Left lung (tissue), 10 donors: ENCODE results near the gene ROPN1B. TPM values are rescaled to one million over a fixed set of nuclear protein-coding genes. Genes with fewer than 3 reads are reported as not detected.
"Not testable (repeated sequence)": the region's sequence is repeated elsewhere in the genome, so short reads cannot be mapped to it uniquely, and the experiment has no call there.

Experiments
- ATAC-seq: fragments of 200-7000 bp; cut with Tn5 transposase; one replicate; pipeline ENCODE4 v1.9.1; 2020; ENCODE audit warnings: moderate library complexity
- DNase-seq, 4 donors: peaks; one replicate each; pipeline ENCODE4 v3.0.0-alpha.2; 2013 to 2020
- H3K27ac ChIP-seq, 2 donors: fragments of 200-600 bp; sonication (generic) in 1 of 2; one replicate each; pipeline versions ENCODE4 v1.5.0 to v1.8.0; 2020 to 2021
- H3K27me3 ChIP-seq, 2 donors: fragments of 200-600 bp; sonication (generic) in 1 of 2; one replicate each; pipeline versions ENCODE4 v1.5.0 to v1.8.0; 2020 to 2021
- H3K36me3 ChIP-seq, 2 donors: fragments of 200-600 bp; sonication (generic) in 1 of 2; one replicate each; pipeline versions ENCODE4 v1.5.0 to v1.8.0; 2020 to 2021
- H3K4me1 ChIP-seq, 2 donors: fragments of 200-600 bp; one replicate each; pipeline ENCODE4 v1.8.0; 2021
- H3K4me3 ChIP-seq, 2 donors: fragments of 200-600 bp; sonication (generic) in 1 of 2; one replicate each; pipeline versions ENCODE4 v1.5.0 to v1.8.0; 2020 to 2021; ENCODE audit warnings: mild to moderate bottlenecking in 1 of 2
- H3K9me3 ChIP-seq, 2 donors: fragments of 200-600 bp; sonication (generic) in 1 of 2; one replicate each; pipeline versions ENCODE4 v1.5.0 to v1.8.0; 2020 to 2021
- intact Hi-C, 2 donors: fragments of 100-400 bp; cut with DNase I; formaldehyde crosslinking; loops; one replicate each; pipeline versions ENCODE4 v1.11.2 to v1.14.2; 2022
- polyA plus RNA-seq, 6 donors: library from polyadenylated mRNA; unstranded; fragments of 120-200 nt; gene quantifications; one replicate each; pipeline ENCODE4 v1.2.1, GENCODE V29; 2013; ENCODE audit not compliant: insufficient read length in 6 of 6
- total RNA-seq, 2 donors: library from RNA; stranded (reverse); fragmentation: NEBNext Ultra II Directional; extraction: Animal tissue kit (Norgen Biotek cat#: 25700); gene quantifications; one replicate each; pipeline ENCODE4 v1.2.1, GENCODE V29; 2021
- TF ChIP-seq, protein P1 (sequence below), 2 donors: fragments of 200-600 bp; sonication (generic) in 1 of 2; IDR thresholded peaks; one replicate each; pipeline versions ENCODE4 v1.5.0 to v1.8.0; 2021; ENCODE audit warnings: antibody characterized with exemption in 2 of 2
- donor health status: DM: no; HTN: yes; CAD: no.
- donor health status: DM: no; HTN: no; CAD: no.

Gene ROPN1B
- total and polyA plus RNA-seq, 8 donors: 0.29 to 1.9 (median 0.94) TPM

DNA sequence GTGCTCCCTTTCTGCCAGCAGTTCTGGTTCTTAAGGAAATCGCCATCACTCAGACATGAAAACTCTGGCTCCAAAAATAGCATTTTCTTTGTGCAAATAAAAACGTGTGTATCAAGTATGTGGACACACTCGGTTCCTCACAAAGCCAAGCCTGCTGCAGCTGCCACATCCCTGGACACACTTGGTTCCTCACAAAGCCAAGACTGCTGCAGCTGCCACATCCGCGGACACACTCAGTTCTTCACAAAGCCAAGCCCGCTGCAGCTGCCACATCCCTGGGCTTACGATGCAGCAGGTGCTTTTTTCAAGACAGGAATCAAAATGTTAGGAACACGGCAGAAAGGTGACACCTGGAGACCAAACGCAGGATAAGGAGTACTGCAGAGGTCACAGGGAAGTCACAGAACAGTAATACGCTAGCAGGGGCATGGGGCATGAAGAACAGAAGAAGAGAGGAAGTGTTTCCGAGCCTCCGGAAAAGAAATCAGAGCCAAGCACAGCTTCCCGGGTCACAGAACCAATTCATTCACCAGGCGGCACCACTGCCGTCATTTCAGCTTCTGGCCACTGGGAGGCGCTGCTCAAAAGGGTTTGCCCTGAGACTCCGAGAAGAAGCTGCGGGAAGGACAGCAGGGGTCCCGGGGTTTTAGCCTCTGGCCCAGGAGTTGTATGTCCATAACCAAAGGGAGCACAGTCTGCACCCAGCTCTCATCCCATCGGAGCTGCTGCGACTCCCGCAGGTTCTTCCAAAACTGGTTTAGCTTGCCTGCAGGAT, 40.0 kb upstream of the ROPN1B start:
- H3K4me3 ChIP-seq, H3K9me3 ChIP-seq, H3K36me3 ChIP-seq, intact Hi-C loops, H3K4me1 ChIP-seq, H3K27ac ChIP-seq, H3K27me3 ChIP-seq, ATAC-seq: not testable (repeated sequence)
- TF ChIP-seq, protein P1, sequence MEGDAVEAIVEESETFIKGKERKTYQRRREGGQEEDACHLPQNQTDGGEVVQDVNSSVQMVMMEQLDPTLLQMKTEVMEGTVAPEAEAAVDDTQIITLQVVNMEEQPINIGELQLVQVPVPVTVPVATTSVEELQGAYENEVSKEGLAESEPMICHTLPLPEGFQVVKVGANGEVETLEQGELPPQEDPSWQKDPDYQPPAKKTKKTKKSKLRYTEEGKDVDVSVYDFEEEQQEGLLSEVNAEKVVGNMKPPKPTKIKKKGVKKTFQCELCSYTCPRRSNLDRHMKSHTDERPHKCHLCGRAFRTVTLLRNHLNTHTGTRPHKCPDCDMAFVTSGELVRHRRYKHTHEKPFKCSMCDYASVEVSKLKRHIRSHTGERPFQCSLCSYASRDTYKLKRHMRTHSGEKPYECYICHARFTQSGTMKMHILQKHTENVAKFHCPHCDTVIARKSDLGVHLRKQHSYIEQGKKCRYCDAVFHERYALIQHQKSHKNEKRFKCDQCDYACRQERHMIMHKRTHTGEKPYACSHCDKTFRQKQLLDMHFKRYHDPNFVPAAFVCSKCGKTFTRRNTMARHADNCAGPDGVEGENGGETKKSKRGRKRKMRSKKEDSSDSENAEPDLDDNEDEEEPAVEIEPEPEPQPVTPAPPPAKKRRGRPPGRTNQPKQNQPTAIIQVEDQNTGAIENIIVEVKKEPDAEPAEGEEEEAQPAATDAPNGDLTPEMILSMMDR (IDR thresholded peaks at IDR 0.05): peak; percentile 63 to 71
- DNase-seq: peak in 1 of 4 donors; percentile 28

DNA sequence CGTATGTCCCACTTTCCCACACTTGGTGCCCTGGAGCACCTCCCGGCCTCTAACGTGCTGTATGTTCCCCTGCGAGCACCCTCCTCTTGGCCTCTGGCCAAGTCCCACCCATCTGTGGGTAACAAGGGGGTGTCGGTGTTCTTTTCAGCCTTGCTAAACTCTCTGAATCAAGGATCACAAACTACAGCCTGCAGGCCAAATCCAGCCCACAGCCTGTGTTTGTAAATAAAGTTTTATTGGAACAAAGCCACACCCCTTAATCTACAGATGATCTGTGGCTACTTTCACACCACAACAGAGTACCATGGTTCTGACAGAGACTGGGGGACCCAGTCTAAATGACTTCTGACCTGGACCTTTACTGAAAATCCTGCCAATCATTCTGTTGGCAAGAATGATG, 39.2 kb upstream of the ROPN1B start:
- ATAC-seq, DNase-seq, intact Hi-C loops, H3K9me3 ChIP-seq, H3K36me3 ChIP-seq, H3K27me3 ChIP-seq, H3K4me3 ChIP-seq, H3K4me1 ChIP-seq, H3K27ac ChIP-seq: not testable (repeated sequence)

DNA sequence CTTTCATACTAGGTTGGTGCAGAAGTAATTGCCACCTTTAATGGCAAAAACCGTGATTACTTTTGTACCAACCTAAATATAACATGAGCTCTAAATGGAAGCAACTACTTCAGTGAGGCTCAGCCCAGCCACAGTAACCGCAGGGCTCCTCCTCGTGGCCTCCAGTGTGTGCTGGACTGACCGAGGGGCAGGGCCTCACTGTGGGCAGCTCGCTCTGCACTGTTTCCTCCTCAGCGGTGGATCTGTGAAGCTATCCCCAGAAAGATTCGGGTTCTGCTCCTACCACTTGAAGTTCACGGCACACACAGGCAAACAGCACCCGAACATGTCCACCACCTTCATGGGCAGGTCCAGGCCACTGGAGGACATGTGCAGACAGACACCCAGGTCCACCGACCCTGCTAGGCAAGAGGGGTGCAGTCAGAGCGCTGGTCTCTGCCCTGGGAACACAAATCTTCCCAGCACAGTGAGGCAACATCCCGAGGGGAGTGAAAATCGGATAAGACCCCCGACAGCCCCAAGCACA, 37.6 kb upstream of the ROPN1B start:
- H3K4me3 ChIP-seq, H3K9me3 ChIP-seq, intact Hi-C loops, H3K27me3 ChIP-seq, H3K4me1 ChIP-seq, ATAC-seq, DNase-seq, H3K36me3 ChIP-seq, H3K27ac ChIP-seq: not testable (repeated sequence)

DNA sequence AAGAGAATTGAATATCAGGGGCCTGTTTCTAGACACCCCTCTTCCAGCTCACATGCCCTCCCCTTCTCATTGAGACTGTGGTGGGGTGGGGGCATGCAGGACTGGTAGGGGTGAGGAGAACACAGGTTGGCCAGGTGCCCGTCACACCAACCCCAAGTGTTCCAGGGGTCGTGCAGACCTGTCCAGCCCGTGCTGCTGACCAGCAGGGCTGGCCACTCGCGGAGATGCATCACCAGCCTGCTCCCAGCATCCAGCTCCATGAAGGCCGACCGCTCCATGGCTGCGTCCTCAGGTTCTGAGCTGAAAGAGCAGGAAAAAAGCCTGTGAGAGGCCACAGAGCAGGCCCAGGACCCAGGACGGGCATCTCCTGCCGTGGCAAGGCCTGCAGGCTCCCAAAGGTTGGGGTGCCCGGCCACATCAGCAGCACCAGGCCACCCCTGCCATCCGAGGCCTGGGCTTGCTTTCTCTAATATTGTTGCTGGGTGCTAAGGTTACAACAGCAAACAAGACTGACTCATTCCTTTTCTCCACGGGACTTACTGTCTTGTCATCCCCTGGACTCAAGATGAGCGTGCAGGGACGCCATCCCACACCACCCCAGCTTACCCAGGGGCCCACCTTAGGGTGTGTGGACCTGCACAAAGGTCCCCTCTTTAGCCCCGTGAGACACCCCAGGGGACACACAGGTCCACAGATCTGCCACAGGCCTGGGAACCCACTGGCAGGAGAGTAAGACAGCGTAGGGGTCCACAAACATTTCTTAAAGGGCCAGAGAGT, 35.4 kb upstream of the ROPN1B start:
- H3K36me3 ChIP-seq, H3K9me3 ChIP-seq, ATAC-seq, H3K4me3 ChIP-seq, H3K4me1 ChIP-seq, H3K27me3 ChIP-seq, intact Hi-C loops, H3K27ac ChIP-seq: not testable (repeated sequence)
- DNase-seq: peak in 1 of 4 donors; percentile 72

DNA sequence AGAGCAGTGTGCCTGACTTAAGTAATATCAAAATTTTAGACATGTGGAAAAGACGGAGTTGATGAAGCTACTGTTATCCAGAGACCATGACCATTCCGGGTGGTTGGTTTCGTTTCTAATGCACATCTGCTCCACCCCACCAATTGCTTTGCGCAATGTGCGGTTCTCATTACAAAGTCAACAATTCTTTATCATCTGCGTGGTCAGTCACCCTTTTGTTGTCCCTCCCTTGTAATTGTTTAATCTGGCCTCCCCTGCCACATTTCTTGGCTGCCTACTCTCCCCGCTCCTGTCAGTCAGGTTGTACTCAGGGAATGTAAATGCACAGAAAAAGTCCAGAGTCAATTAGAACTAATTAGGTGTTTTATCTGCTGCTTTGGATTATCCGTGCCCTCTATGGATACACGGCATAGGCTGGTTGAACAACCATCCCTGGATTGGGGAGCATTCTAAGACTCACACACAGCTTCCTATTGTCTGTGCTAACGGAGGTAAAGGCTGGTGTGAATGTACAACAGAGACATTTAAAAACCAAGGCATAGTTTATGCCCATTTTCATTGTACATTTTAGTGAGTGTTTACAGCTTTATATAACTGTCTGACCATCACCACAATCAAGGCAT, 33.6 kb upstream of the ROPN1B start:
- H3K27me3 ChIP-seq, H3K36me3 ChIP-seq, DNase-seq, H3K27ac ChIP-seq, H3K4me1 ChIP-seq, H3K4me3 ChIP-seq, intact Hi-C loops, H3K9me3 ChIP-seq: not testable (repeated sequence)
- peak; percentile 51 for ATAC-seq

DNA sequence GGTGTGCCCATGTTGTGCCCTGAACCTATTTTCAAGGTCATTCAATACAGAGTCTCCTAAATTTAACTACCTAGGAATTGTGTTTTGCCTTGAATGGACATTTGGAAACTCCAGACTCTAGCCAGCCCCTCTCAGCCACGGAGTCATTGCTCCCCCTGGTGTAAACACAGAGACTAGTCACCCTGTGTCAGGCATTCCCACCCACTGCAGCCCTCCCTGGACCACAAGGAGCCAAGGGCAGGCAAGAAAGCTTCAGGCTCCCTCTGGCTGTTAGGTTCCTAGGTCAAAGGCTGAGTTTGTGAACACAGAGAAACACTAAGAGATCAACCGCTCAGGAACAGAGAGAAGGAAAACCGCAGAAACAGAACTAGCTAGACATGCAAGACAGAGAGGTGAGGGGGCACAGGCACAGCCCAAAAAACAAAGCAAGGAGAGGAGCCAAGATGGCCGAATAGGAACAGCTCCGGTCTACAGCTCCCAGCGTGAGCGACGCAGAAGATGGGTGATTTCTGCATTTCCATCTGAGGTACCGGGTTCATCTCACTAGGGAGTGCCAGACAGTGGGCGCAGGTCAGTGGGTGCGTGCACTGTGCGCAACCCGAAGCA, 32.7 kb upstream of the ROPN1B start:
- H3K4me3 ChIP-seq, H3K27ac ChIP-seq, H3K4me1 ChIP-seq, H3K36me3 ChIP-seq, intact Hi-C loops, H3K27me3 ChIP-seq, H3K9me3 ChIP-seq: not testable (repeated sequence)
- DNase-seq: peak in 1 of 4 donors; percentile 19
- ATAC-seq: peak; percentile 96

DNA sequence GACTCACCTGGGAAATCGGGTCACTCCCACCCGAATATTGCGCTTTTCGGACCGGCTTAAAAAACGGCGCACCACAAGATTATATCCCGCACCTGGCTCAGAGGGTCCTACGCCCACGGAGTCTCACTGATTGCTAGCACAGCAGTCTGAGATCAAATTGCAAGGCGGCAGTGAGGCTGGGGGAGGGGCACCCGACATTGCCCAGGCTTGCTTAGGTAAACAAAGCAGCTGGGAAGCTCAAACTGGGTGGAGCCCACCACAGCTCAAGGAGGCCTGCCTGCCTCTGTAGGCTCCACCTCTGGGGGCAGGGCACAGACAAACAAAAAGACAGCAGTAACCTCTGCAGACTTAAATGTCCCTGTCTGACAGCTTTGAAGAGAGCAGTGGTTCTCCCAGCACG, 32.1 kb upstream of the ROPN1B start:
- H3K36me3 ChIP-seq, H3K27me3 ChIP-seq, intact Hi-C loops, H3K4me1 ChIP-seq, H3K4me3 ChIP-seq, H3K27ac ChIP-seq, ATAC-seq, H3K9me3 ChIP-seq: not testable (repeated sequence)
- peak in 1 of 4 donors; percentile 40 for DNase-seq

DNA sequence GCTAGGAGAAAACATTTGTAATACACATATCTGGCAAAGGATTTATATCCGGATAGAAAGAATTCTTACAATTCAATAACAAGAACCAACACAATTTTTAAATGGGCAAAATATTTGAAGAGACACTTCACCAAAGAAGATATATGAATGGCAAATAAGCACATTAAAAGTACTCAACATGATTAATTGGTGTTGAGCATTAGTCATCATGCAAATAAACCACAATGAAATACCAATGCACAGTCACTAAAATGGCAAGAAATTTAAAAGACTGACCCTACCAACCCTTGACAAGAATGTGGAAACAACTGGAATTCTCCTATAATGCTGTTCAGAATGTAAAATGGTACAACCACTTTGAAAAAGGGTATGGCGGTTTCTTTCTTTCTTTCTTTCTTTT, 21.2 kb upstream of the ROPN1B start:
- intact Hi-C loops, ATAC-seq, H3K4me1 ChIP-seq, H3K27ac ChIP-seq, H3K9me3 ChIP-seq, DNase-seq, H3K36me3 ChIP-seq, H3K4me3 ChIP-seq: not testable (repeated sequence)
- peaks cover 0 to 12% of the 10 kb centered on the region in 2 donors for H3K27me3 ChIP-seq

DNA sequence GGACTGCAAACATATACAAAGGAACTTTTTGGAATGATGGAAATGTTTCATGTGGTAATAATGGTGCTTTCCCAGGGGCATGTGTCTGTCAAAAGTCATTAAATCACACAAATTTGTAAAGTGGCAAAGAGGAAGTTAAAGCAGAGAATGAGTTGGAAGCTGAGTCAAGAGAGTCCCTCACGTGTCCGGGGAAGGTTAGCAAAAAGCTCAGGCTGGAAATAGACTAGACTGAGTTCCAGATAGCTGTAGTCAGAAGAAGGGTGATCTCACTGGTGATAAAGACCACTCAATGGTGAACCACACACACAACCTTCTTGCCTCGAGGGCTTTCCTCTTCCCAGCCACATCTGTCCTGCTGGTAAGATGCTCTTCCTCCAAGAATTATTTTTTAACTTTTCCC, 20.1 kb upstream of the ROPN1B start:
- DNase-seq, intact Hi-C loops, ATAC-seq, H3K36me3 ChIP-seq, H3K27ac ChIP-seq, H3K4me1 ChIP-seq, H3K4me3 ChIP-seq, H3K9me3 ChIP-seq: not testable (repeated sequence)
- H3K27me3 ChIP-seq: peaks cover 0 to 12% of the 10 kb centered on the region in 2 donors

DNA sequence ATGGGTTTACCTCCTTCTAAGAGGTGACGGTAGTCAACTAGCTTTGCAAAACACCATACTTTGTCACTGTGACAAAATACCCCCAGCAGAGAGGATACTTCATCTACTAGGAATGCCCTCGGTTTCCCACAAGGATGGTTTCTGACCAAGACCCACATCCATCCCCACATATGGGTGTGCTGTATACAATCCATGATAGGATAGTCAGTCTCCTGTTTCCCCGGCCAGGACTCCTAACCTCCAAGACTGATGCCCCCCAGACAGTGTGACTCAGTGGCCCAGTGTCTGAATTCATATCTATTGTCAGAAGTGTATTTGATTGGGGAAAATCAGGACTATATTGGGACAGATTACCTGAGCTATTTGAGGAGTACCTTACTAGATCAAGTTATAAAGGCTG, 17.8 kb upstream of the ROPN1B start:
- H3K36me3 ChIP-seq, ATAC-seq, H3K27ac ChIP-seq, H3K4me1 ChIP-seq, intact Hi-C loops, H3K4me3 ChIP-seq, DNase-seq, H3K9me3 ChIP-seq: not testable (repeated sequence)
- H3K27me3 ChIP-seq: peaks cover 0 to 30% of the 10 kb centered on the region in 2 donors

DNA sequence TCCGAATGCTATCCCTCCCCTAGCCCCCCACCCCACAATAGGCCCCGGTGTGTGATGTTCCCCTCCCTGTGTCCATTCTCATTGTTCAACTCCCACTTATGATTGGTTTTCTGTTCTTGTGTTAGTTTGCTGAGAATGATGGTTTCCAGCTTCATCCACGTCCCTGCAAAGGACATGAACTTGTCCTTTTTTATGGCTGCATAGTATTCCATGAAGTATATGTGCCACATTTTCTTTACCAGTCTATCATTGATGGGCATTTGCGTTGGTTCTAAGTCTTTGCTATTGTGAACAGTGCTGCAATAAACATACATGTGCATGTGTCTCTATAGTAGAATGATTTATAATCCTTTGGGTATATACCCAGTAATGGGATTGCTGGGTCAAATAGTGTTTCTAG, 12.0 kb upstream of the ROPN1B start:
- intact Hi-C loops: not testable (repeated sequence)

More for the DNA sequence above, 12.0 kb upstream of the ROPN1B start:
- DNase-seq, H3K9me3 ChIP-seq, H3K4me3 ChIP-seq, H3K4me1 ChIP-seq, H3K36me3 ChIP-seq, H3K27ac ChIP-seq, ATAC-seq: not testable (repeated sequence)
- peaks cover 0 to 70% of the 10 kb centered on the region in 2 donors for H3K27me3 ChIP-seq
